Heart right ventricle (tissue), 16 donors: ENCODE data around the gene NSD1. TPM values are rescaled to one million over a fixed set of nuclear protein-coding genes. Genes with fewer than 3 reads are reported as not detected.

ENCODE experiments used
- ATAC-seq, 8 donors: fragments of 200-7000 bp; cut with Tn5 transposase; one replicate each; pipeline ENCODE4 v1.9.1; 2020; ENCODE audit warnings: mild to moderate bottlenecking in 8 of 8, moderate library complexity in 8 of 8, moderate number of reproducible peaks in 1 of 8
- DNase-seq, 2 donors: peaks; one replicate each; pipeline ENCODE4 v3.0.0-alpha.2; 2020
- H3K27ac ChIP-seq, 10 donors: fragments of 200-600 bp; sonication (generic) in 2 of 10; one replicate each; pipeline versions ENCODE4 v1.5.0 to v1.8.0; 2020 to 2022; ENCODE audit warnings: mild to moderate bottlenecking in 3 of 10
- H3K27me3 ChIP-seq, 7 donors: fragments of 200-600 bp; one replicate each; pipeline ENCODE4 v1.8.0; 2021 to 2022; ENCODE audit warnings: mild to moderate bottlenecking in 2 of 7
- H3K36me3 ChIP-seq, 9 donors: fragments of 200-600 bp; sonication (generic) in 1 of 9; one replicate each; pipeline versions ENCODE4 v1.5.0 to v1.8.0; 2020 to 2022; ENCODE audit warnings: mild to moderate bottlenecking in 2 of 9
- H3K4me1 ChIP-seq, 9 donors: fragments of 200-600 bp; sonication (generic) in 1 of 9; one replicate each; pipeline versions ENCODE4 v1.5.0 to v1.8.0; 2020 to 2022; ENCODE audit warnings: mild to moderate bottlenecking in 4 of 9
- H3K4me3 ChIP-seq, 10 donors: fragments of 200-600 bp; sonication (generic) in 2 of 10; one replicate each; pipeline versions ENCODE4 v1.5.0 to v1.8.0; 2020 to 2022; ENCODE audit warnings: mild to moderate bottlenecking in 7 of 10, moderate library complexity in 2 of 10
- H3K9me3 ChIP-seq, 11 donors: fragments of 200-600 bp in 10 of 11; sonication (generic) in 2 of 11; one replicate each; pipeline versions ENCODE4 v1.5.0 to v1.8.0; 2013 to 2022; ENCODE audit warnings: mild to moderate bottlenecking in 2 of 11, control low read depth in 1 of 11, moderate library complexity in 1 of 11
- CTCF ChIP-seq, 9 donors: fragments of 200-600 bp; sonication (generic) in 2 of 9; IDR thresholded peaks; one replicate each; pipeline versions ENCODE4 v1.5.0 to v1.8.0; 2021 to 2022; ENCODE audit warnings: antibody characterized with exemption in 9 of 9, mild to moderate bottlenecking in 5 of 9, moderate library complexity in 1 of 9
- WGBS, 2 donors: extraction: QIAGEN DNeasy Blood & Tissue Kit; methylation state at CpG; one replicate each; pipeline ENCODE4 v1.1.7; 2013; ENCODE audit warnings: inconsistent platforms in 1 of 2; 5-methylcytosine and 5-hydroxymethylcytosine counted together
- intact Hi-C, 10 donors: fragments of 100-400 bp; cut with DNase I; formaldehyde crosslinking; loops; one replicate each; pipeline versions ENCODE4 v1.11.1 to v1.14.2; 2022
- polyA plus RNA-seq, 2 donors: library from polyadenylated mRNA; stranded (reverse); fragments of 200-250 nt; gene quantifications; one replicate each; pipeline ENCODE4 v1.2.3, GENCODE V29; 2013
- total RNA-seq, 10 donors: library from RNA; stranded (reverse); fragmentation: NEBNext Ultra II Directional in 3 of 10; extraction: Animal tissue kit (Norgen Biotek cat#: 25700) in 3 of 10; gene quantifications; one replicate each; pipeline versions ENCODE4 v1.2.1 to v1.2.4, GENCODE V29; 2021 to 2023
- donor health status: Arrhythmogenic right ventricular cardiomyopathy.
- donor health status: ischemic (EF 13 %, LVEDD 7.1; RV severe dilation, severe dysfunction).
- donor health status: healthy with polysubstance abuse.
- donor health status: DM: no; HTN: yes; CAD: no.
- donor health status: DM: no; HTN: no; CAD: no.
- donor health status: ischemic (EF 25% LVEDD 6.9; RV normal size, moderate dysfunction).
- donor health status: ischemic (EF 25% LVEDD 5.7; RV mildly dilated, moderate dysfunction).
- donor health status: healthy.
- donor health status: DM: yes; HTN: yes; CAD: no.
- donor health status: Ischemic cardiomyopathy.
- donor health status: ischemic (EF 35%, LVEDD 5.7; RV mildly dilated, moderate dysfunction).
- donor health status: nonischemic (EF 11% LVEDD 7.7; RV severe dilation, severe dysfunction).
- donor health status: DM: yes; HTN: yes; CAD: no.
- donor health status: PGD.
- donor health status: ischemic (EF 29% LVEDD 5.4; RV normal size, mild dysfunction).
- donor health status: nonischemic (EF 23%, LVEDD 6.1; RV moderate dilation, normal function).

The NSD1 gene
- total and polyA plus RNA-seq, 12 donors: 5.6 to 62.9 (median 47.1) TPM

GRCh38 chr5:177189416-177189815 is 55.8 kb downstream of the NSD1 start:
- intact Hi-C loops: no loop called here
- no peak for TF ChIP-seq CTCF (IDR thresholded peaks at IDR 0.05)
- Histone ChIP-seq H3K4me3 (no peak overlapping the region), H3K4me1 (peaks cover 0 to 14% (median 5%) of the 10 kb centered on the region in 9 donors), H3K9me3 (no peaks in the 10 kb centered on the region), H3K27me3 (no peaks in the 10 kb centered on the region), H3K27ac (no peak overlapping the region), H3K36me3 (peaks cover 0 to 40% (median 12%) of the 10 kb centered on the region in 9 donors)
- ATAC-seq (no peak), DNase-seq (no peak)

GRCh38 chr5:177189965-177190364 is 56.4 kb downstream of the NSD1 start:
- Histone ChIP-seq H3K9me3 (no peaks in the 10 kb centered on the region), H3K36me3 (peaks cover 0 to 46% (median 12%) of the 10 kb centered on the region in 9 donors), H3K27me3 (no peaks in the 10 kb centered on the region), H3K4me3 (no peak overlapping the region), H3K4me1 (peaks cover 0 to 20% (median 10%) of the 10 kb centered on the region in 9 donors), H3K27ac (peak overlapping the region in 1 of 10 donors; percentile 18)
- DNase-seq: no peak
- 95% methylated on average over 4 of the region's 4 CpGs for WGBS, 2 donors
- intact Hi-C loops: no loop called here
- no peak for ATAC-seq
- no peak for TF ChIP-seq CTCF (IDR thresholded peaks at IDR 0.05)

- Histone ChIP-seq H3K36me3 (peaks cover 0 to 77% (median 12%) of the 10 kb centered on the region in 9 donors), H3K4me1 (peaks cover 0 to 26% (median 10%) of the 10 kb centered on the region in 9 donors), H3K9me3 (no peaks in the 10 kb centered on the region), H3K27me3 (no peaks in the 10 kb centered on the region), H3K27ac (no peak overlapping the region), H3K4me3 (no peak overlapping the region)
- TF ChIP-seq CTCF (IDR thresholded peaks at IDR 0.05): no peak
- 36 to 39% methylated on average over 3 of the region's 3 CpGs for WGBS, 2 donors
- ATAC-seq: peak in 6 of 8 donors; percentile 57 to 83 (median 76)
- no peak for DNase-seq
- intact Hi-C loops: no loop called here
These were observed 60.7 kb downstream of the NSD1 start for GRCh38 chr5:177194268-177194667.

GRCh38 chr5:177195307-177195952 is 61.9 kb downstream of the NSD1 start:
- no peak for TF ChIP-seq CTCF (IDR thresholded peaks at IDR 0.05)
- H3K27me3 ChIP-seq: no peaks in the 10 kb centered on the region
- peaks cover 0 to 88% (median 17%) of the 10 kb centered on the region in 9 donors for H3K36me3 ChIP-seq
- peak overlapping the region in 3 of 10 donors; percentile 0 to 65 (median 16) for H3K27ac ChIP-seq
- no peak overlapping the region for H3K4me3 ChIP-seq
- no peaks in the 10 kb centered on the region for H3K9me3 ChIP-seq
- intact Hi-C loops: no loop called here
- ATAC-seq: peak in 5 of 8 donors; percentile 20 to 55 (median 41)
- DNase-seq: no peak
- WGBS, 2 donors: 66 to 69% methylated on average over 9 of the region's 9 CpGs
- peaks cover 0 to 26% (median 10%) of the 10 kb centered on the region in 9 donors for H3K4me1 ChIP-seq
